Sigmoid colon (tissue), 7 donors: ENCODE data around the gene CLN3. TPM values are rescaled to one million over a fixed set of nuclear protein-coding genes. Genes with fewer than 3 reads are reported as not detected.

Experiments used
- DNase-seq: peaks from one replicate; pipeline ENCODE4 v3.0.0-alpha.2; 2019
- H3K27ac ChIP-seq, 4 donors: fragments of 200-600 bp; sonication (generic); one replicate each; pipeline ENCODE4 v1.5.1; 2016 to 2019; ENCODE audit warnings: mild to moderate bottlenecking in 1 of 4
- H3K27me3 ChIP-seq, 3 donors: fragments of 200-600 bp; sonication (generic); one replicate each; pipeline ENCODE4 v1.5.1; 2019; ENCODE audit warnings: mild to moderate bottlenecking in 1 of 3
- H3K36me3 ChIP-seq, 4 donors: fragments of 200-600 bp; sonication (generic); one replicate each; pipeline ENCODE4 v1.5.1; 2016 to 2019
- H3K4me1 ChIP-seq, 4 donors: fragments of 200-600 bp; sonication (generic); one replicate each; pipeline ENCODE4 v1.5.1; 2017 to 2019
- H3K4me3 ChIP-seq, 4 donors: fragments of 200-600 bp; sonication (generic); one replicate each; pipeline ENCODE4 v1.5.1; 2017 to 2019; ENCODE audit warnings: mild to moderate bottlenecking in 2 of 4, moderate library complexity in 1 of 4
- H3K9me3 ChIP-seq, 4 donors: fragments of 200-600 bp in 3 of 4; sonication (generic) in 3 of 4; one replicate each; pipeline versions ENCODE4 v1.5.1 to v1.6.1; 2013 to 2019
- EP300 ChIP-seq, 4 donors: sonication (generic); formaldehyde crosslinking; IDR thresholded peaks; one replicate each; pipeline ENCODE4 v1.6.1; 2017; ENCODE audit warnings: antibody characterized with exemption in 4 of 4
- POLR2A ChIP-seq, 2 donors: fragments of 450-650 bp; IDR thresholded peaks; one replicate each; pipeline ENCODE4 v1.6.1; 2016; ENCODE audit warnings: antibody characterized with exemption in 2 of 2, mild to moderate bottlenecking in 2 of 2, moderate library complexity in 2 of 2
- POLR2AphosphoS5 ChIP-seq, 4 donors: sonication (generic); formaldehyde crosslinking; IDR thresholded peaks; one replicate each; pipeline ENCODE4 v1.6.1; 2017; ENCODE audit warnings: antibody characterized with exemption in 4 of 4
- WGBS, 2 donors: extraction: QIAGEN DNeasy Blood & Tissue Kit; methylation state at CpG; one replicate each; pipeline ENCODE4 v1.1.7; 2013; 5-methylcytosine and 5-hydroxymethylcytosine counted together
- intact Hi-C: fragments of 100-400 bp; cut with DNase I; formaldehyde crosslinking; loops from one replicate; pipeline ENCODE4 v1.15.1; 2023
- polyA plus RNA-seq, 3 donors: library from polyadenylated mRNA; stranded (reverse); fragments of 200-250 nt; gene quantifications; one replicate each; pipeline ENCODE4 v1.2.3, GENCODE V29; 2013
- total RNA-seq, 4 donors: library from RNA; depleted of rRNA; stranded (reverse); fragments of >200 nt; gene quantifications; one replicate each; pipeline ENCODE4 v1.1.0, GENCODE V29; 2016
- TF ChIP-seq, protein P1 (sequence below), 4 experiments: fragments of 450-650 bp in 3 of 4; fragments of 200-600 bp in 1 of 4; IDR thresholded peaks; one replicate each; pipeline ENCODE4 v1.5.1; 2016 to 2019; ENCODE audit warnings: antibody characterized with exemption in 4 of 4, mild to moderate bottlenecking in 3 of 4, moderate library complexity in 2 of 4
- donor health status: healthy with polysubstance abuse.
- donor health status: Bipolar disorder and iron deficiency.
- donor health status: healthy.

Gene CLN3
- total and polyA plus RNA-seq, 7 donors: 16.8 to 123 (median 23.0) TPM

DNA sequence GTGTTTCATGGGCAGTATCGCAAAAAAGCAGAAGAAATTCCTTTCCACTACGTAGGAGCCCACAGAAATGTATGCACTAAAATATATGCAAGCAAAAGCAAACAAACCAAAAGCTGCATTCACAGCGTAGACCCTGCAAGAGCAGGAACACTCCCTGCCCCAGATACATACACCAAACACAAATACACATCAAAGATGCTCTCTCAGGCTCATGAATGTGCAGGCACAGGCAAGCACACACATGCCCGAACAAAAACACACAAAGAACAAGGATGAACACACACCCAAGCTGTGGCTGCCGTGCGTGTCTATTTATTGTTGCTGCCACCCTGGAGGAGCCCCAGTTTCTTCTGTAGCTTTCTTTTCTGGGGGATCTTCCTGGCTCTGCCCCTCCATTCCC, 45.2 kb upstream of the CLN3 start:
- peaks cover 8 to 26% (median 15%) of the 10 kb centered on the region in 4 donors for H3K36me3 ChIP-seq
- 16 to 58% methylated on average over 6 of the region's 6 CpGs for WGBS, 2 donors

DNA sequence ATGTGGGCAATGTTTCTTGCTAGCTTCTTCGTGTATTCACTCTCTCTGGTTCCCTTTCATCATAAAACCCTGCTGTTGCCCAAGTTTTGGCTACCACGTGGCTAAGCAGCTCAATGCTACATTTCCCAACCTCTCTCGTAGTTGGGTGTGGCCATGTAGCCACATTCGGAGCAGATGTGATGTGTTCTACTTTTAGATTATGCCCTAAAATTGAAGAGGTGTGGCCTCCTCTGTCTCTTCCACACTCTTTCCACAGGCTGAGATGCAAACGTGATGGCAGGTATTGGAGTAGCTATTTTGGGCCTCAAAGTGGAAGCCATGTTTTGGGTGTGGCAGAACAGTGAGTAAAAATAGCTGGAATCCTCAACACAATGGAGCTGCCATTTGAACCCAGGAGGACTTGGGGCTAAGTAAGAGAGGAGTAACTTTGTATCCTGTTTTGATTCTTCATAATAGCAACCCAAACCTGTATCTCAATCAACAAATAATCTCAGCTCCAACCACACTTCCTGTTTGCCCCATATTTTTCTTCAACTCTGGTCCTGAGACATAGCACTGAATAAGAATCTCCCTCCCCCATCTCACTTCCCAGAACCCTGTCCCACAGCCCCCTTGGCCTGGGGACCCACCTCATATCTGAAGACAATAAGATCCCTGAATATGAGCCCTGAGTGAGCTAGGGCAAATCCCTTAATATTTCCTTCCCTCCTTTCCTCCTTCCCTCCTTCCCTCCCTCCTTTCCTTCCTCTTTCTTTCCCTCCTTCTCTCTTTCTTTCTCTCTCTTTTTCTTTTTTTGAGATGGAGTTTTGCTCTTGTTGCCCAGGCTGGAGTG, 42.9 kb upstream of the CLN3 start:
- peaks cover 0 to 58% (median 49%) of the 10 kb centered on the region in 4 donors for H3K4me1 ChIP-seq
- WGBS, 2 donors: 36 to 52% methylated on average over 5 of the region's 5 CpGs
- intact Hi-C loops: no loop called here
- peak overlapping the region; percentile 50 to 96 (median 69) for H3K27ac ChIP-seq
- no peak overlapping the region for H3K4me3 ChIP-seq
- TF ChIP-seq POLR2A (IDR thresholded peaks at IDR 0.05) (no peak), POLR2AphosphoS5 (IDR thresholded peaks at IDR 0.05) (peak; percentile 28 to 68 (median 40)), EP300 (IDR thresholded peaks at IDR 0.05) (no peak)
- TF ChIP-seq, protein P1, sequence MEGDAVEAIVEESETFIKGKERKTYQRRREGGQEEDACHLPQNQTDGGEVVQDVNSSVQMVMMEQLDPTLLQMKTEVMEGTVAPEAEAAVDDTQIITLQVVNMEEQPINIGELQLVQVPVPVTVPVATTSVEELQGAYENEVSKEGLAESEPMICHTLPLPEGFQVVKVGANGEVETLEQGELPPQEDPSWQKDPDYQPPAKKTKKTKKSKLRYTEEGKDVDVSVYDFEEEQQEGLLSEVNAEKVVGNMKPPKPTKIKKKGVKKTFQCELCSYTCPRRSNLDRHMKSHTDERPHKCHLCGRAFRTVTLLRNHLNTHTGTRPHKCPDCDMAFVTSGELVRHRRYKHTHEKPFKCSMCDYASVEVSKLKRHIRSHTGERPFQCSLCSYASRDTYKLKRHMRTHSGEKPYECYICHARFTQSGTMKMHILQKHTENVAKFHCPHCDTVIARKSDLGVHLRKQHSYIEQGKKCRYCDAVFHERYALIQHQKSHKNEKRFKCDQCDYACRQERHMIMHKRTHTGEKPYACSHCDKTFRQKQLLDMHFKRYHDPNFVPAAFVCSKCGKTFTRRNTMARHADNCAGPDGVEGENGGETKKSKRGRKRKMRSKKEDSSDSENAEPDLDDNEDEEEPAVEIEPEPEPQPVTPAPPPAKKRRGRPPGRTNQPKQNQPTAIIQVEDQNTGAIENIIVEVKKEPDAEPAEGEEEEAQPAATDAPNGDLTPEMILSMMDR (IDR thresholded peaks at IDR 0.05): no peak
- no peaks in the 10 kb centered on the region for H3K9me3 ChIP-seq
- no peaks in the 10 kb centered on the region for H3K27me3 ChIP-seq
- H3K36me3 ChIP-seq: peaks cover 8 to 26% (median 15%) of the 10 kb centered on the region in 4 donors
- peak; percentile 89 for DNase-seq

More for the DNA sequence above, 45.2 kb upstream of the CLN3 start:
- peak overlapping the region; percentile 87 to 97 (median 94) for H3K27ac ChIP-seq
- DNase-seq: no peak
- peak overlapping the region; percentile 55 to 62 (median 57) for H3K4me3 ChIP-seq
- H3K9me3 ChIP-seq: no peaks in the 10 kb centered on the region
- no peaks in the 10 kb centered on the region for H3K27me3 ChIP-seq
- peaks cover 0 to 58% (median 45%) of the 10 kb centered on the region in 4 donors for H3K4me1 ChIP-seq
- TF ChIP-seq POLR2AphosphoS5 (IDR thresholded peaks at IDR 0.05): no peak
- TF ChIP-seq, protein P1 (IDR thresholded peaks at IDR 0.05): no peak
- TF ChIP-seq POLR2A (IDR thresholded peaks at IDR 0.05): no peak
- no peak for TF ChIP-seq EP300 (IDR thresholded peaks at IDR 0.05)
- intact Hi-C loops: no loop called here

DNA sequence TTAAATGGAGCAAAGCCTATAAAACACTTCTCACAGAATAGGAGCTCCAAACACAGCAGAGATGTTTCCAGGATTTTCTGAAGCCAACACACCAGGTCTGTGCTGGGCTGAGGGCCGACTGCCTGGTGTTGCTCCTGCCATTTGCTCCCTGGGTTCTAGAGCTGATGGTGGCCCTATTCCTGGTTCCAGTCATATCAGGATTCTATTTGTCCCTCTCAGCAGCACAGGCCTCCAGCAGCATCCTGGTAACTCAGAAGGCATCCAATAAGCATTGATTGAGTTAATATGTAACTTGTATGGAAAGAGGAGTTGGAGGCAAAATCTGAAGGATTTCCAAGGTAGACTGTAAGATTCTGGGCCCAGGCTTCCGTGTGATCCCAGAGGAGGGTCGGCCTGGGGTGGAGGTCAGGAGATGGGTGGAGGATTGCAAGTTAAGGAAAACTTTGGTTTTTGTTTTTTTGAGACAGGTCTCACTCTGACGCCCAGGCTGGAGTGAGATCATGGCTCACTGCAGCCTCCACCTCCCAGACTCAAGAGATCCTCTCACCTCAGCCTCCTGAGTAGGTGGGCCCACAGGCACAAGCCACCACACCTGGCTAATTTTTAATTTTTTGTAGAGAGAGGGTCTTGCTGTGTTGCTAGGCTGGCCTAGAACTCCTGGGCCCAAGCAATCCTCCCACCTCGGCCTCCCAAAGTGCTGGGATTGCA, 41.2 kb upstream of the CLN3 start:
- H3K4me1 ChIP-seq: peaks cover 0 to 44% (median 41%) of the 10 kb centered on the region in 4 donors
- H3K9me3 ChIP-seq: no peaks in the 10 kb centered on the region
- no peaks in the 10 kb centered on the region for H3K27me3 ChIP-seq
- 52 to 88% methylated on average over 5 of the region's 5 CpGs for WGBS, 2 donors
- H3K36me3 ChIP-seq: peaks cover 8 to 26% (median 15%) of the 10 kb centered on the region in 4 donors
- no peak for DNase-seq
- TF ChIP-seq, protein P1 (IDR thresholded peaks at IDR 0.05): no peak
- TF ChIP-seq POLR2A (IDR thresholded peaks at IDR 0.05) (no peak), EP300 (IDR thresholded peaks at IDR 0.05) (no peak), POLR2AphosphoS5 (IDR thresholded peaks at IDR 0.05) (no peak)
- H3K27ac ChIP-seq: peak overlapping the region; percentile 53 to 96 (median 69)
- H3K4me3 ChIP-seq: no peak overlapping the region
- intact Hi-C loops: no loop called here

DNA sequence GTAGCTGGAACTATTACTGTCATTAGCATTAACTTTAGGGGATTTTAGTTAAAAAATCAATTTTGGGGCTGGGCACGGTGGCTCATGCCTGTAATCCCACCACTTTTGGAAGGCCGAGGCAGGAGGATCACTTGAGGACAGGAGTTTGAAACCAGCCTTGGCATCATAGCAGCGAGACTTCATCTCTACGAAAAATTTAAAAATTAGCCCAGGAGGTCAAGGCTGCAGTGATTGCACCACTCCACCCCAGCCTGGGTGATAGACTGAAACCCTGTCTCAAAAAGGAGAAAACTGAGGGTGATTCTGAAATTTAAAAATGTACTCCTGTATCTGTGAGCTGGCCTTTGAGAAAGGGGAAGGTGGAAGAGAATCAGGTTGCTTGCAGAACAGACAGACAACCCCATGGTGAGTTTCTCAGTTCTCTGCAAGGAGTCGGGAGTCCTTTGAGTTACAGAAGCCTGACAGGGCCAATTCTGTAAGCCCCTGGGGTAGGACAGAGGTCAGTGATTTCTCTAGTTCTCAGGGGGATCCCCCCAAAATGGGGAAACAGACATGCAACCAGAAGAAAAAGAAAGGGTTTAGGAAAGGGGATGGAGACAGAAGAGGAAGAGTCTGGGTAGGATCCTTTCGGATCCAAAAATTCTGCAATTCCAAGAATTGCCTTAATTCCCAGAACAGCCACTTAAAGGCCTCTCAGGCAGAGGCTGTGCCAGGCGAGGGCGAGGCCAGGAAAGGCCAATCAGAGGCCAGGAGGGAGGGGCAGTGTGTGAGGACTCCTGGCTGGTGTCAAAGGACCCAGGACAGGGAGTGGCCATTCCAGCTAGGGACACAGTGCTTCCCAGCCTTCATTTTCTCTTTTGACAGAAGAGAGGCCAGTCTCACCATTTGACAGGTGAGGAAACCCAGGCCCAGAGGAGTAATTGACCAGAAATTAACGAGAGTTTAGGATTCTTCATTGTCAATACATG, 40.2 kb upstream of the CLN3 start:
- 62 to 68% methylated on average over 9 of the region's 9 CpGs for WGBS, 2 donors
- peaks cover 0 to 43% (median 33%) of the 10 kb centered on the region in 4 donors for H3K4me1 ChIP-seq

More for the DNA sequence above, 40.2 kb upstream of the CLN3 start:
- no peaks in the 10 kb centered on the region for H3K9me3 ChIP-seq
- intact Hi-C loops: no loop called here
- peak overlapping the region; percentile 53 to 96 (median 69) for H3K27ac ChIP-seq
- H3K36me3 ChIP-seq: peaks cover 8 to 22% (median 15%) of the 10 kb centered on the region in 4 donors
- TF ChIP-seq POLR2A (IDR thresholded peaks at IDR 0.05) (peak in 1 of 2 donors; percentile 58), POLR2AphosphoS5 (IDR thresholded peaks at IDR 0.05) (peak; percentile 54 to 59 (median 58)), EP300 (IDR thresholded peaks at IDR 0.05) (no peak)
- H3K4me3 ChIP-seq: no peak overlapping the region
- H3K27me3 ChIP-seq: no peaks in the 10 kb centered on the region
- peak; percentile 94 for DNase-seq
